ENCODE measurements around the gene GSTA1. TPM values are rescaled to one million over a fixed set of nuclear protein-coding genes. Genes with fewer than 3 reads are reported as not detected.
"Not testable (repeated sequence)": the region's sequence is repeated elsewhere in the genome, so short reads cannot be mapped to it uniquely, and the experiment has no call there.

The GSTA1 gene
- total RNA-seq, 1 donor from 2014 or later: not detected

DNA sequence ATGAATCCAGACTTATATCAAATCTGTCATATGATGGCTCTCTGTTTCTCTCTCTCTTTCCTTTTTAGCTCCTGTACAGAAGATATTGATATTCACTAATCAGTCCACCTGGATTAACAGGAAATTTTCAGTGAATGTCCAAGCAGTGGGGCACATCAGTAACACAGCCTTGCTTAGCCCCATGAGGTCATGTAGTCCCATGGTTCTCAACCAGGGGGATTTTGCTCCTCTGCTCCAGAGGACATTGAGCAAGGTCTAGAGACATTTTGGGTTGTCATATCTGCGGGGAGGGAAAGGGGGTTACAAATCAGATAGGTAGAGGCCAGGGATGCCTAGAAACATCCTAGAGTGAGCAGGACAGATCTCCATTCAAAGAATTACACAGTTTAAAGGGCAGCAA lies 810 bp downstream of the GSTA1 start:
- DNase-seq: no peak

DNA sequence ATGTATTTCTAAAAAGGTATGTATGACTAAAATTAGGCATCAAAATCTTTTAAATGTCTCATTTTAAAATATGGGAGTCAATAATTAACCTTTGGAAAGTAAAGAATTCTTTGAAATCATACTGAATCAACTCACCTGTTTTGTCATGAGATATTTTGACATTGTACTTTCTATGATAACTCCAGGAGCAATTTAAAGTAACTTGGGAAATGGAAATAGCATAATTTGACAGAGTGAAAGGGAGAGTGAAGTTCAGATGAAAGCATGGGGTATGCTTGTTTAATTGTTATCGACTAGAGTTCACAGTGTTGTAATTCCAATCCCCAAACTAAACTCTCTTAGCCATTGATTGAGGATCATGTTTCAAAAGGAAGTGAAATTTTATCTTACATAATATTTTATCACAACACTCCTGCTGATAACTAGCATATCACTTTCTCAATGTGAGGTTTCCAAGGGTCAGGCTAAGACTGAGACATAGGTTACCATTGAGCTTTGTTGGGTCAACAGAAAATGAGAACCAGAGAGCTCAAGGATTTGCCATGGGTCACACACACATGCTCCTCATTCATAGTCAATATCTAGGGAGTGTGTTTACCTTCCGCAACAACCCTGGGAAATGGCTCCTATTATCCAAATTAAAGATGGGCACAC lies 2.3 kb downstream of the GSTA1 start:
- DNase-seq: no peak

DNA sequence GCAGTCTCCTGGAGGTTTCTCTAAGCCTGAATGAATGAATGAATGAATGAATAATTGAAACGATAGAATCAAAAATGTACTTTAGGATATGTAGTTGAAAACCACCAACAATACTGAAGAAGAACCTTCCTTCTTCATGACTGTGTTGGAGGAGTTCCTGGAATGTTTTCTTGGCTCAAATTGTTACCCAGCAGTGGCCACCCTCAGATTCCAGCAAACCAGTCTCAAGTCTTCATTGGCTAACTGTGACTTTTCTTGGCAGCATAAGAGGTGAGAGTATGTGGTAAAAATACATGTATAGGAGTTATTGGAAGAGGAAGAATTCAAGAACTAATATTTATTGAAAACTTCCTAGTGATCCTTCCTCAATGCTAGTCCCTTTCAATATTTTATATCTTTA lies 4.3 kb downstream of the GSTA1 start:
- not testable (repeated sequence) for DNase-seq

DNA sequence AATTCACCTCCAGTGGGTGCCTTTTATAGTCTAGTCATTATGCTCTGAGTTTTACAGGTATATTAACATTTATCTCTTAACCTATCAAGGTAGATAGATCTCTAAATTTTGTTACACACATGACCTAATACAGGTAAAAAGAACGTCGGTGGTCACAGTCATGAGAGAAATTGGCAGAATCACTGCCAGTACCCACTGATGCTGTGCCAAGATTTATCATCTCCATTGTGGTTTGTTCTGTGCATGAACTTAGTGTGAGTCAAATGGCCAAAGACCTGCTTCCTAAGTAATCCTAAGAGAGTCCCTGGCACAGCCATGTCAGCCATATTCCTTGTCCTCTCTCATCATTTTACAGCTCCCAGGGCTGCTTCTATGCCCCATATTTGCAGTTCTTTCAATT lies 9.2 kb downstream of the GSTA1 start:
- DNase-seq: not testable (repeated sequence)

DNA sequence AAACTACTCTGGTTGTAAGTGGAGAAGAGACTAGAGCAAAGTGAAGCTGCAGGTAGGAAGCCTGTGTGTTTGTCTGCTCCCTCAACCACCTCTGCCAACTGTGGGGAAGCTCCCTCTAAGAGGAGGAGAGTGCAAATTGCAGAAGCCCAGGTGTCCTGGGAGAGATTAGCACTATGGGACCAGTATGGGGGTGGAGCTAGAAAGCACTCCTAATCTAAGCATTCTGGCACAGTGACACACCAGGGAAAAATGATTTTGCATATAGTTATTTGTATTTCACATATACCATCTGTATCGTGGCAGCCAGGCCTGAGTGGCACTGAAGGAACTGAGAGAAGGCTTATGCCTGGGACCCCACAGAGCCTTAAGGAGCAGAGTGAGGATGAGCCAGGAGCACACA lies 12.8 kb downstream of the GSTA1 start:
- DNase-seq: no peak

DNA sequence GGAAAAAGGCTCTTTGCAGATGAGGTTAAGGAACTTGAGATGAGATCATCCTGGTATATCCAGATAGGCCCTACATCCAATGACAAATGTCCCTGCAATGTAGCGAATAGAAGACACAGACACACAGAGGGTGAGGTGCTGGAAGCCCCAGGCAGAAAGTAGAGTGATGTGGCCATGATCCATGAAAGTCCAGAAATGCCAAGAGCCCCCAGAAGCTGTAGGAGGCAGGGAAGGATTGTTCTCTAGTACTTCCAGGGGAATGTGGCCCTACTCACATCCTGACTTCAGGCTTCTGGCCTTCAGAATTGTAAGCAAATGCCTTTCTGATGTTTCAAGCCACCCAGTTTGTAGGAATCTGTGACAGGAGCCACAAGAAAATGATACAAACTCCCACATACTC lies 14.0 kb downstream of the GSTA1 start:
- DNase-seq: not testable (repeated sequence)

DNA sequence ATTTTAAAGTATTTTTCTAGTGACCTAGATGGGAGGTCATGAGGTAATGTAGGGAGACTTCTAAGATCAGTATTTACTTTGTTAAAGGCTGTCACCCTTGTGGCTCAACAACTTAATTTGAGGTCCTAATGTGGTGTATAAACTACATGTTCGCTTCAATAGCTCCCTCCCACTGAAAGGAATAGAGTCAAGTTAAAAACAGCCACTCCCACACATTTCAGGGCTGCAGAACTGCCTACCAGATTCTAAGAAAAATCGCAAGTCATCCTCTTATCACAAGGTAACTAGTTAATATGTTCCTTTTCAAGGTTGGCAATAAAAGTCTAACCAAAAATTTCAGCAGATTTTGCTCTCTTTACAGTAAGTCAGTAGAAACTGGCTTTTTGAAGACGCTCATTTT lies 15.1 kb downstream of the GSTA1 start:
- no peak for DNase-seq

DNA sequence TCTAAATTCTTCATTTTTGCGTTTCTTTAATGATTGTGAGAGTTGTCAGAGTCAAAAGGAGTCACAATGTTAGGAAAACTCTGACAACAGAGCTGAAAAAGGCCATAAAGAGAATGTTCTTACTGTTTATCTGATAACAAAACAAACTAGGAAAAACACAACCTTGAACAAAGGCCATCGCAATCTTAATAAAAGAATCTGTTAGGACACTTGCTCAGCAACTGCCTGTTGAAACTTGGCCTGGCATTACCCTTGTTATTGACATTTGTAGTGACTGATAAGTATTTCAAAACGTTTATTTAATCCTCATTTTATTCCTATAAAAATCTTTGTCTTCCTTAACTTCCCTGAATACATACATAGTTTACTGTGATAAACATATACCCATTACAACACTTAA lies 15.7 kb downstream of the GSTA1 start:
- DNase-seq: no peak

DNA sequence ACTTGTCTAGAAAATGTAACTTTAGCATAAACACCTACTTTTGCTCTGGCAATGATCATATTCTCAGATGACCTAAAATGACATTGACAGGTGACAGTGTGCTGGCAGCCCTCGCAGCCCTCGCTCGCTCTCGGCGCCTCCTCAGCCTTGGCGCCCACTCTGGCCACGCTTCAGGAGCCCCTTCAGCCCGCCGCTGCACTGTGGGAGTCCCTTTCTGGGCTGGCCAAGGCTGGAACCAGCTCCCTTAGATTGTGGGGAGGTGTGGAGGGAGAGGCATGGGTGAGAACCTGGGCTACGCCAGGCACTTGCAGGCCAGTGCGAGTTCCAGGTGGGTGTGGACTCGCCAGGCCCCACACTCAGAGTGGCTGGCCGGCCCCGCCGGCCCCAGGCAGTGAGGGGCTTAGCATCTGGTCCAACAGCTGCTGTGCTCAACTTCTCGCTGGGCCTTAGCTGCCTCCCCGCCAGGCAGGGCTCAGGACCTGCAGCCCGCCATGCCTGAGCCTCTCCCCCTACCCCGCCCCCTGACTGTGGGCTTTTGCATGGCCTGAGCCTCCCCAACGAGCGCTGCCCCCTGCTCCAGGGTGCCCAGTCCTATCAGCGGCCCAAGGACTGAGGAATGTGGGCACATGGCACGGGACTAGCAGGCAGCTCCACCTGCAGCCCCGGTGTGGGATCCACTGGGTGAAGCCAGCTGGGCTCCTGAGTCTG lies 17.2 kb downstream of the GSTA1 start:
- DNase-seq: no peak

DNA sequence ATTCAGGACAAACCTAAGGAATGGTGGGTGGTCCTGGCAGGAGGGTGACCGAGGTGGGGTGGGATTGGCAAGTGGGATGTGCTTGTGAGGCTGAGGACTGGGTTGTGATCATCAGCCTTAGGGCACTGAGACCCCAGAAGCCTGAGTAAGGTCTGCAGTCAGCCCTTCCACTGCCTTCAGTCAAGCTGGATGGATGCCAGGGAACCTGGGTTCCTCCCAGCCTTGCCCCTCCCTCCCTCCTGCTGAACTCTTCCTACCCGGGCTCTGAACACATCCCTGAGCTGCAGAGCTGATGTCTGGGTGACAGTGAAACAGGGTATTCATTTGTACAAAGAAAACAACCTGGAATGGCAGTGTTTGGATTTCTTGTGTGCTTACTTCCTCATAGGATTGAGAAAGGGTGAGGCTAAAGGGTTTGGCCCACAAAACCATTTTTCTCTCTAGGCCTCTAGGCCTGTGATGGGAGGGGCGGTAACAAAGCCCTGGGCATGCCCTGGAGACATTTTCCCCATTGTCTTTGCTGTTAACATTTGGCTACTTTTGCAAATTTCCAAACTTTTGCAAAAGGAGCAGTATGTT lies 20.8 kb downstream of the GSTA1 start:
- not testable (repeated sequence) for DNase-seq

DNA sequence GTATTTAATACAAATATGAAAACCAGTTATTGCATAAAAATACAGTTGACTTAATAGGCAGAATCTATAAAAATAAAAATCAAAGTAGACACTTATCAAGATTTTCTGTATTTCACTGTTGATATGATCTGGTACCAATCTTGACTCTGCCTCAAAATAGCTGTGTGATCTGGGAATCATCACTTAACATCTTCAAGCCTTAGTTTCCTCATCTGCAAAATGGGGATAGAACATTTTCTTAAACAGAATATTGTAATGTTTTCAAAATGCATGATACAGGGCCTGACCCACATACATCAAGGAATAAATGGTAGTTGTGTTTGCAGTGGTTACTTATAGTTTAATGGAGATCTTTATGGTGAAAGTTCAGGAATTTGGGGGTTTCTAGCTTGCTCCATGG lies 21.4 kb downstream of the GSTA1 start:
- not testable (repeated sequence) for DNase-seq

DNA sequence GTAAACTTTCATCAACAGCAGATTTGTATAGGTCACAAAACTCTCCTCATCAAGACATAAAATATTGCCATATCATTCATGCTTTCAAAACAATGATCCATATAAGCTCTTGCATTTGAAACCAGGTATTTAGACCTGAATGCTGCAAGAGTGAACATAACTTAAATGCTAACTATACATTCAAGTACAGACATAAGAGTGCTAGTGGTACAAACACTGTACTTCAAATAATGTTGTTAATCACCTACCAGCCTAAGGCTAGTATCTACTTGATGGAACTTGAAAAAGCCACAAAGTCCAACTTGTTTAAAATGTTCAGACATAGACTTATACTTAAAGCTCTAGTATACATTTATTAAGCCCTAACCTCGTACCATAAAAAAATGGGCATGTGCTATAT lies 24.4 kb downstream of the GSTA1 start:
- DNase-seq: no peak

DNA sequence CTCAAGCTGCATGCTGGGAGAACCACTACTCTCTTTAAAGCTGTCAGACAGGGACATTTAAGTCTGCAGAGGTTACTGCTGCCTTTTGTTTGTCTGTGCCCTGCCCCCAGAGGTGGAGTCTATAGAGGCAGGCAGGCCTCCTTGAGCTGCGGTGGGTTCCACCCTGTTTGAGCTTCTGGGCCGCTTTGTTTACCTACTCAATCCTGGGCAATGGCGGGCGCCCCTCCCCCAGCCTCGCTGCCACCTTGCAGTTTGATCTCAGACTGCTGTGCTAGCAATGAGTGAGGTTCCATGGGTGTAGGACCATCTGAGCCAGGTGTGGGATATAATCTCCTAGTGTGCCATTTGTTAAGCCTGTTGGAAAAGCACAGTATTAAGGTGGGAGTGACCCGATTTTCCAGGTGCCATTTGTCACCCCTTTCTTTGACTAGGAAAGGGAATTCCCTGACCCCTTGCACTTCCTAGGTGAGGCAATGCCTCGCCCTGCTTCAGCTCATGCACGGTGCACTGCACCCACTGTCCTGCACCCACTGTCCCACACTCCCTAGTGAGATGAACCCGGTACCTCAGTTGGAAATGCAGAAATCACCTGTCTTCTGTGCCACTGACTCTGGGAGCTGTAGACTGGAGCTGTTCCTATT lies 26.8 kb downstream of the GSTA1 start:
- not testable (repeated sequence) for DNase-seq

DNA sequence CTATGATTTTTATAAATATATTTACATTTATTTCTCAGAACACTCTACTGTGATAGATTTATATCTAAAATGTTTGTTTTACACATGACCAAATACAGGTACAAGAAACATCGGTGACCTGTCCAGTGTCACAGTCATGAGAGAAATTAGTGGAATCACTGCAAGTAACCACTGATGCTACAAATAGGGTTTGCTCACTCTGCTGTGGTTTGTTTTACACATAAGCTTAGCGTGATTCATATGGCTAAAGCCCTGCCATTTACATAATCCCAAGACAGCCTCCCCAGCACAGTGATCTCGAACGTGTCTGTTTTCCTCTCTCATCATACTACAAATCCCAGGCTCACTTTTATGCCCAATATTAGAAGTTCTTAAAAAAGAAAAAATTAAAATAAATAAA lies 34.2 kb downstream of the GSTA1 start:
- DNase-seq: not testable (repeated sequence)

DNA sequence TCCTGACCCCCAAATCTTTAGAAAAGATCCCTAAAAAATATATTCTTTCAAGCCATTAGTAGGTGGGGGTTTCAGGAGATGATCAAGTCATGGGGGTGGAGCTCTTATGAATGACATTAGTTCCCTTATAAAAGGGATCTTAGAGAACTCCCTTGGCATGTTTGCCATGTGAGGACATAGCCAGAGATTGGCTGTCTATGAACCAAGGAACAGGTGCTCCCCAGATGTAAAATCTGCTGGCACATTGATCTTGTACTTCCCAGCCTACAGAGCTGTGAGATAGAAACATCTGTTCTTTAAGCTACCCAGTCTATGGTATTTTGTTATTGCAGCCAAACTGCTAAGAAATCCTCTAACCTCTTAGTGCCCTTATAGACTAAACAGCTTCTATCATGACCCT lies 36.0 kb downstream of the GSTA1 start:
- DNase-seq: not testable (repeated sequence)

DNA sequence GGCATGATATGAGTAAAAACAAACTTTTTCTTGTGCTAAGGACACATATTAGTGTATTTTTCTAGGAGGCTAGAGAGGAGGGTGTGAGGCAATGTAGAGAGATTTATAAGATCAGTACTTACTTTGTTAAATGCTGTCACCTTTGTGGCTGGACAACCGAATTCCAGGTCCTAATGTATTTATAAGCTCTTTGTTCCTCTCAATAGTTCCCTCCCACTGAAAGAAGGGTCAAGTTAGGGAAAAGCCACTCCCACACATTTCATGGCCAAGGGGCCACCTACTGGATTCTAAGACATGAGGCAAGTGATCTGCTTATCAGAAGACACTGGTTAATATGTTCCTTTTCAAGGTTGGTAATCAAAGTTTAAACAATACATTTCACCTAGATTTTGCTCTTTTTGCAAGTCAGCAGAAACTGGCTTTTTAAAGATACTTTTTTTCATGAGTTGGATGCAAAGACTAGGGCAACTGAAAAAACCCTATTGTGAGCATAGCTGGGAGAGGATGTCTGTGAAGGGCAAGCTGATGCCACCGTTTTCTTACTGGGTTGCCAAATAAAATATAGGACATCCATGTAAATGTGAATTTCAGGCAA lies 40.2 kb downstream of the GSTA1 start, which contains the start of gene GSTA2:
Gene GSTA2, minus strand, starts transcription at position 154 of the 595 bp plus-strand sequence. CDS start 5,528 bp downstream, outside the sequence.
- DNase-seq: not testable (repeated sequence)

DNA sequence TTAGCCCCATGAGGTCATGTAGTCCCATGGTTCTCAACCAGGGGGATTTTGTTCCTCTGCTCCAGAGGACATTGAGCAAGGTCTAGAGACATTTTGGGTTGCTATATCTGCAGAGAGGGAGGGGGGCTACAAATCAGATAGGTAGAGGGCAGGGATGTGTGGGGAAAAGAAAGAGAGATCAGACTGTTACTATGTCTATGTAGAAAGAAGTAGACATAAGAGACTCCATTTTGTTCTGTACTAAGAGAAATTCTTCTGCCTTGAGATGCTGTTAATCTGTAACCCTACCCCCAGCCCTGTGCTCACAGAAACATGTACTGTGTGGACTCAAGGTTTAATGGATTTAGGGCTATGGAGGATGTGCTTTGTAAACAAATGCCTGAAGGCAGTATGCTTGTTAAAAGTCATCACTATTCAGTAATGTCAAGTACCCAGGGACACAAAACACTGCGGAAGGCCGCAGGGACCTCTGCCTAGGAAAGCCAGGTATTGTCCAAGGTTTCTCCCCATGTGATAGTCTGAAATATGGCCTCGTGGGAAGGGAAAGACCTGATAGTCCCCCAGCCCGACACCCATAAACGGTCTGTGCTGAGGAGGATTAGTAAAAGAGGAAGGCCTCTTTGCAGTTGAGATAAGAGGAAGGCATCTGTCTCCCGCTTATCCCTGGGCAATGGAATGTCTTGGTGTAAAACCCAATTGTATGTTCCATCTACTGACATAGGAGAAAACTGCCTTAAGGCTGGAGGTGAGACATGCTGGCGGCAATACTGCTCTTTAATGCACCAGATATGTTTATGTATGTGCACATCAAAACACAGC lies 41.7 kb downstream of the GSTA1 start:
- DNase-seq: not testable (repeated sequence)

DNA sequence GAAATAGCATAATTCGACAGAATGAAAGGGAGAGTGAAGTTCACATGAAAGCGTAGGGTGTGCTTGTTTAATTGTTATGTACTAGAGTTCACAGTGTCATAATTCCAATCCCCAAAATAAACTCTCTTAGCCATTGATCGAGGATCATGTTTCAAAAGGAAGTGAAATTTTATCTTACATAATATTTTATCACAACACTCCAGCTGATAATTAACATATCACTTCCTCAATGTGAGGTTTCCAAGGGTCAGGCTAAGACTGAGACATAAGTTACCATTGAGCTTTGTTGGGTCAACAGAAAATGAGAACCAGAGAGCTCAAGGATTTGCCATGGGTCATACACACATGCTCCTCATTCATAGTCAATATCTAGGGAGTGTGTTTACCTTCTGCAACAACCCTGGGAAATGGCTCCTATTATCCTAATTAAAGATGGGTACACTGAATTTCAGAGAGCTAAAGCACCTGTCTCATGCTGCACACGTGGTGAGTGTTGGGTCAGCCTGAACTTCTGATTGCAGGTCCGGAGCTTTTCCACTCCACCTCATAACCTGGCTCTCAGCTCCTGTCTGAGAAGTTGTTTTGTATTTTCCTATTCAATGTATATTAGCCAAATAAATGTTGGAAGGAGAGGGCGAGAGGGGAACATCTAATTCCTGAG lies 43.4 kb downstream of the GSTA1 start:
- no peak for DNase-seq

DNA sequence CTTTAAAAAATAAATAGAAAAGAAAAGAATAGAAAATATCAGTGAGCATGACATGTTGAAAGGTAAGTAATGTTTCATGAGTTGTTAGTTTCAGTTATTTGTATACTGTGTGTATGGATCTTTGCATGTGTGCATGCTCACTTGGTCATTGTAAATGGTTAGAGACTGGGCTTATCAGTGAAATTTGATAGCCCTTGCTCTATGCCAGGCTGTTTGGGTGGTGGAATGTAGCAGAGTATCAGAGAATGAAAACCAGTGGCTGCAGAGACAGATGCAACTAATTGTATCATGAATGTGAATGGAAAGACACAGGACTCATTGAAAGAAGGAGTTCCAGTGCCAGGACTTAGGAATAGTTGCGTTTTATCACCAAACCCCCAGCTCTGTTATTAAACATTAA lies 44.5 kb downstream of the GSTA1 start:
- no peak for DNase-seq

DNA sequence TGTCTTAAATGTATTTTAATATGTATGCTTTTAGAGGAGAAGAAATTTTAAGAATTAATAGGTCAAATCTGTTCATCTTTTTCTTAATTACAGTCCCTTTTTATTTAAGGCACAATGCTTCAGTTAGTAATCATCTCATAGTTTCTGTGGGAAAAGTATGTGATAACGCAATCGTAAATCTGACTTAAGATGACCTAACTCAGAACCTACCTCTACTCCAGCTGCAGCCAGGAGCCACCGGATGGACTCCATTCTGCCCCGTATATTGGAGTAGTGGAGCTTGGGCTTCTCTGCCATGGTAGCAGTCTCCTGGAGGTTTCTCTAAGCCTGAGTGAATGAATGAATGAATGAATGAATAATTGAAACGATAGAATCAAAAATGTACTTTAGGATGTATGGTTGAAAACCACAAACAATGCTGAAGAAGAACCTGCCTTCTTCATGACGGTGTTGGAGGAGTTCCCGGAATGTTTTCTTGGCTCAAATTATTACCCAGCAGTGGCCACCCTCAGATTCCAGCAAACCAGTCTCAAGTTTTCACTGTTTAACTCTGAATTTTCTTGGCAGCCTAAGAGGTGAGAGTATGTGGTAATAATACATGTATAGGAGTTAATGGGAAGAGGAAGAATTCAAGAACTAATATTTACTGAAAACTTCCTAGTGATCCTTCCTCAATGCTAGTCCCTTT lies 45.8 kb downstream of the GSTA1 start:
- DNase-seq: not testable (repeated sequence)

DNA sequence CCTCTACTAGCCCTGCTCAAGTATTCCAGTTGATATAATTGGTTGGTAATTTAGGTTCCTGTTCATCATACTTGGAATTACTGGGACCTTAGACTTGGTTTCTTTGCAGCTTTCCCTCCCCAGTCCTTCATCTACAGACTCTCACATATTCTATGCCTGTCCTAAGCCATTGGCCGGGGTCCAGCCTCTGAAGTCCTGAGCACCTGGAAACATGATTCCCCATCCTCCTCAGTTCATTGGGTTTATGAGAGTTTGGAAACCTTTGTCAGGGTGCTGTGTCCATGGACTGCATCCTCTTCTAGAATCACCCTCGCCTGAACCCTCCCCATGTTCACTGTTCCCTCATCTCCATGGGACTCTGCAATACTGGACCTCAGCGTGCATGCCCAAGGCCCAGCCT lies 49.2 kb downstream of the GSTA1 start:
- DNase-seq: no peak
